ENCODE data around the gene RIPOR3. TPM values are rescaled to one million over a fixed set of nuclear protein-coding genes. Genes with fewer than 3 reads are reported as not detected.
A peak's percentile ranks its signal among the peaks of the same experiment; 100 is the strongest.
"Not testable (repeated sequence)": the region's sequence is repeated elsewhere in the genome, so short reads cannot be mapped to it uniquely, and the experiment has no call there.

Gene RIPOR3
- total RNA-seq, 1 experiment from 2014 or later, result 0.31 TPM

DNA sequence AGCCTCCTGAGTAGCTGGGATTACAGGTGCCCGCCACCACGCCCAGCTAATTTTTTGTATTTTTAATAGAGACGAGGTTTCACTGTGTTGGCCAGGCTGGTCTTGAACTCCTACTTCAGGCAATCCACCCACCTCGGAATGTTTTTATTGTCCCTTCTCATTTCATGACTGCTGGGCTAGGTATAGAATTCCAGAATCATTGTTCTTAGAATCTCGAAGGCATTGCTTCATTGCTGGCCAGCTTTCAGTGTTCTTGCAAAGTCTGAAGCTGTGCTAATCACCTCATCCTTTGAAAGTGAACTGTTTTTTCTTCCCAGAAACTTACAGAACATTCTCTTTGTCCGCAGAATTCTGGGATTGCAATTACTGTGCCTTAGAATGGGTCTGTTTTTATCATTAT is 132.2 kb downstream of the RIPOR3 start:
- no peak for DNase-seq (ENCODE audit: low spot score)

DNA sequence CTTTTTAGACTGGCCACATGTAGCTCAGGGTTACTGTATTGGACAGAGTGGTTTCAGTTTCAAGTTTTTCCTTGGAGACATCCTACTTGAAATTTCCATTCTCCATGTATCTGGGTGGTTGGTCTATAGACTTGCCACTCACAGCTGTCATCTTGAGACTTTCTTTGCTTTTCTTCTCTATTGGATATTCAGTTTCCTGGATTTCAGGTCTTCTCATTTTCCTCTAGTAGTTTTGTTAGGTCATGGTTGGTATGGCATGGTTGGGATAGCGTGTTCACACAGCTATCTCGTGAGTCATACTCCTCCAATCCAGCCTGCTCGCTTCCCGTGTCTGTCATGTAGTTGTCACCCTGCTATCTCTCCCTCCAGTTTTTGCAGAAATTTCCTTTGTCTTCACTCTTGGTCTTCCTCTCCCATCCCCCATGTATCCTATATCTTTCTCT is 132.8 kb downstream of the RIPOR3 start:
- peak; percentile 39 for DNase-seq (ENCODE audit: low spot score)

DNA sequence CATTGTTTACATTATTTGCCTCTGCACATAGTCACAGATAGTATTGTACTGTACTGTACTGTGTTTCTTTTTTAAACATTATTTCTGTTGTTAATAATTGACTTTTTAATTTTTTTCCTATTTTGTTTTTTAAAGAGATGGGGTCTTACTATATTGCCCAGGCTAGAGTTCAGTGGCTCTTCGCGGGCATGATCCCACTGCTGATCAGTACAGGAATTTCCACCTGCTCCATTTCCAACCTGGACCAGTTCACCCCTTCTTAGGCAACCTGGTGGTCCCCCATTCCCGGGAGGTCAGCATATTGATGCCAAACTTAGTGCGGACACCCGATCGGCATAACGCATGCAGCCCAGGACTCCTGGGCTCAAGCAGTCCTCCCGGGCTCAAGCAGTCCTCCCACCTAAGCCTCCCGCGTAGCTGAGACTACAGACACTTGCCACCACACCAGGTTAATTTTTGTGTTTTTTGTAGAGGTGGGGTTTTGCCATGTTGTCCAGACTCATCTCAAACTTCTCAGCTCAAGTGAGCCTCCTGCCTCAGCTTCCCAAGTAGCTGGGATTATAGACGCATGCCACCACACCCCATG is 133.7 kb downstream of the RIPOR3 start:
- DNase-seq (ENCODE audit: low spot score), result no peak

DNA sequence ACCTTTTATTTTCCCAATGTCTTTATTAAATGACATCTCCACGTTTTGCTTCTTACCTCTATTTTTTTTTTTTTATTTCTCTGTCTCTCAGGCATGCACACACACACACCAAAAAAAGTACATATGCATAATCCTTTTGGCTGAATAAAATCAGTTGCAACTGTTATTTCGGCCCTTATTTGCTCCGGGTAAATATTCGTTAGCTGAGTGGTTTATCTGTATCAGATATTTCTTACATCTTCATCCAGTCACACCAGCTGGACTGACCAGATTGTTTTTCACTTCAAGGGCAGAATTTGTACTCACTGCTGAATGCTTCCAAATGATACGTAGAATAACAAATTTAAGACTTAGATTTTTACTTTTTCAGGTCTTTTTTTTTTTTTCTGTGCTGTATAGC is 135.7 kb downstream of the RIPOR3 start:
- no peak for DNase-seq (ENCODE audit: low spot score)

DNA sequence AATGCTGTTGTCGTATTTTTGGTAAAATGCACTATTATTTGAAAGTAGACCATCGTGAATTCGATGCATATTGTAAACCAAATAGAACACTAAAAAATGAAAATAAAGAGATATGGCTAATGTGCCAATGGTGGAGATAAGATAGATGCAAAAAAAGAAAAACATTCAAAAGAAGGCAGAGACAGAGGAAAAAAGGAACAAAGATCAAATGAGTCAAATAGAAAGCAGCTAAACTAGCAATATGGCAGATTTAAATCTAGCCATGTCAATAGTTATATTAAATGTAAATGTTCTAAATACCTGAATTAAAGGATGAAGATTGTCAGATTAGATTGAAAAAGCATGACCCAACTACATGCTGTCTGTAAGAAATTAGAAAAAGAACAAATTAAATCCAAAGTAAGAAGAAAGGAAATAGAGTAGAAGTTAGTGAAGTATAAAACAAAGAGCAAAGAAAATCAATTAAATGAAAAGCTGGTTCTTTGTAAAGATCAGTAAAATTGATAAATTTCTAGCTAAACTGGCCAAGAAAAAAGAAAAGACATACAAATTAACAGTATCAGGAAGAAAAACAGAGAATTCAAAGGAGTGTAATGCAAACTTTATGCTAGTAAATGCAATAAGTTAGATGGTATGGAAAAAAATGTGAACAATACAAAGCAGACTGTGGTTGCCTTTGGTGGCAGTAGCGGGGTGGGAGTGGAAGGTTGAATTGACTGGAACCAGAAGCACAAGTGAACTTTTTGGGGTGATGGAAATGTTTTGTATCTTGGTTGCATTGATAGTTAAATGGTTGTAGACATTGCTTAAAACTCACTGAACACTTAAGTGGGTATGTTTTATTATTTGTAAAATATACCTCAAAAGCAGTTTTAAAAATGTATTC is 136.4 kb downstream of the RIPOR3 start:
- DNase-seq (ENCODE audit: low spot score), result no peak

DNA sequence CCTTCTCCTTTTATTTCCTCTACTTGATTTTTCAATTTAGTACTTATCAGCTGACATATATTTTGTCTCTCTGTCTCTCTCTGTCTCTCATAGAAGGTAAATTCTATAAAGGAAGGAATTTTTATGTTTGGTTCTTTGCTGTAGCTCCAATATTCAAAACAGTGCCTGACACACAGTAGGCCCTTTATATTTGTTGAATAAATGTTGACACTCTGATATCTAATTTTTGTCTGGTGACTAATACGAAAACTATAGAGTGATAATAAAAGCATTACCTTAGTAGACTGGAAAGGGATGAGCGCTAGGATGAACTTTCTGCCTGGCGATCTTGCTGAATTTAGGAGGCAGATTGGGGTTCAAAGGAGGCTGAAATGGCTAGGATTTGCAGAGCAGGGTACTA is 138.4 kb downstream of the RIPOR3 start:
- no peak for DNase-seq (ENCODE audit: low spot score)

DNA sequence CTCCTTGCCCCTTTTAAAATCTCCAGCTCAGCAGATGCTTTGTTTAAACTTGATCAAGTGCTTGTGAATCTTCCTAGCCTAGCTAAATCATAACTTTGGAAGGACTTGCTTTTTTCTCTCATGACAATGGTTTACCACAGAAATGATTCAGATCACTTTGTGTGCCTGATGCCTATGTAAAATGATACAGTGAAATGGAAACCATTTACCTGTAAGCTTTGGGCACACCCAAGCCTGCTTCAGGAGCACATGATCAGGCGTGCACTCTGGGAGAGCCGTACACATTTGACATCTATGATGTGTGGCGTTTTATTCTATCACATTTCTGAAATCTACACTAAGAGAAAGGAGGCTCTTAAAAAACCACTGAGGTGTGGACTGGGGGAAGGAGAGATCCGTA is 140.1 kb downstream of the RIPOR3 start:
- no peak for DNase-seq (ENCODE audit: low spot score)

DNA sequence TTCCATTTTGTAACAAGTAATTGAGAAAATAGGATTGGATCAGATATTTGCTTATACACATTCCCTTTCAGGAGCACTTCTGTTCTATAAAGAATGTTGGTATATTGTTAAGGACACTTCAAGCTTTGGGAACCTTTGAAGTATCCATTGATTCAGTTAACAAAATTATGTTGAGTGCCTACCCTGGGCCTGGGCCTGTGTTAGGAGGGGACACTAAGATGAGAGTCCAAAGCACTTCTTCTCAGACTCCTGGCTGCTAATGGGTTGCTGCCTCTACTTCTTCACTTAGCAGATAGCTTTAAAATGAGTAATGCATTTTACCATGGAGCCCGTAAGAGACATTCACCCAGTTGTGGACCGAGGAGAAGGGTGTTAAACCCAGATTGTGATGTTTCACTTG is 140.8 kb downstream of the RIPOR3 start:
- DNase-seq (ENCODE audit: low spot score), result no peak

DNA sequence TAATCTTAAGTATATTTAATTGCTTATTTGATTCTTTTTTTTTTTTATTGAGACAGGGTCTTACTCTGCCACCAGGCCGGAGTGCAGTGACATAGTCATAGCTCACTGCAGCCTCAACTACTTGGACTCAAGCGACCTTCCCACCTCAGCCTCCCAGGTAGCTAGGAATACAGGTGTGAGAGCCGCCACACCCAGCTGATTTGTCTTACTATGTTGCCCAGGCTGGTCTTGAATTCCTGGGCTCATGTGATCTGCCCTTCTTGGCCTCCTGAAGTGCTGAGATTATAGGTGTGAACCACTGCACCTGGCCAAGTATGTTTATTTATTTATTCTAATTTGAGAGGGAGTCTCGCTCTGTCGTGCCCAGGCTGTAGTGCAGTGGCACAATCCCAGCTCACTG is 142.9 kb downstream of the RIPOR3 start:
- no peak for DNase-seq (ENCODE audit: low spot score)

DNA sequence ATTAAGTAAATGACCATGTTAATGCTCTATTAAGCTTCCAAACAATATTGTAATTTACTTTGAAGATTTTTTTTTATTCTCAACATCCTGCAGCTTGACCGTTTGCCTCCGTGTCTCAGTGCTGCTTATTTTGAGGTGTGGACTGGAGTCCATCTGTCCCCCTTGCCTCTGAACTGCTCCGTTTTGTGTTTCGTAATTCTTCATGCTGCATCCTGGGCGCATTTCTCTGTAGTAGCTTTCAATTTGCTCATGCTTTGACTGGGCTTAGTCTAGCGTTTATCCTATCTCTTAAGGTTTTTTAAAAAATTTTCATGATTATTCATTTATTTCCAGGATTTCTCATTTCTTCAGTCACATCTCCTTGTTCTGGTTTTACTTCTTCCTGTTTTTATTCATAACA is 143.4 kb downstream of the RIPOR3 start:
- no peak for DNase-seq (ENCODE audit: low spot score)

DNA sequence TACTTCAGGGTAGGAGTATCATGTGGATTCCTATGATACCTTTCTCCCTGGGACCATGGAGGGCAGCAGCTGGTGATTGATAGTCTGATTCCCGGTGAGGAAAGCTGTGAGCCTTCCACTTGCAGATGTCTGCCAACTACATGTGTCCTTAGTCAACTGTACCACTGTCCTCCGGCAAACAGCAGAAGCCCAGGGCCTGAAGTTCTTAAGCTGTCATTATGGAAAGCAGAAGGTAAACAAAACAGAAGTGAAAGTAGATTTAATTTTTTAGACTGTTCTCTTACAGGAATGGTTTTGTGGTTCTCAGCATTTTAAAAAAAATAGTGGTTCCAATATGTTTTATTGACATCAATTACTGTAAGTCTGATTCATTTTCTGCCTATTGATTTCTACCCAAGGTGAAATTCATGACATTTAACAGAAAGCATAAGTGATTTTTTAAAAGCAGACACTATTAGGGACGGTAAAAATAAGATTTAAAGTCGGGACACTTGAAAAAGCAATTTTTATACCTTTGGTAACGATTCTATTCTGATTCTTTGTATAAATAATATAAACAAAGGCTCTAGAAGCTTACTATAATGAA is 144.5 kb downstream of the RIPOR3 start:
- no peak for DNase-seq (ENCODE audit: low spot score)

DNA sequence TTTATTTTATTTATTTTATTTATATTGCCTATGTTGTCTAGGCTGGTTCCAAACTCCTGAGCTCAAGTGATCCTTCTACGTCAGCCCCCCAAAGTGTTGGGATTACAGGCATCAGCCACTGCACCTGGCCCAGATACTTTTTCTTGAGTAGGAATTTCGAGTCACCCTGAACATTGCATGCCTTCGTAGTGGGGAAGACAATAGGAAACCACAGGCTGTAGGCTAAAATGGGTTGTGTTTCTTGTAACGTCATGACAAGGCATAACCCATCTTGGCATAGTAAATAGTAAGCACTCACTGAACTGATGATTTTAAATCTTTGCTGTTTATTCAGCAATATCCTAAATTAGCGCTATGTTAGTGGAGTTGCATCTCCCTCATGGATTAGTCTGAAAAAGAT is 146.2 kb downstream of the RIPOR3 start:
- no peak for DNase-seq (ENCODE audit: low spot score)

DNA sequence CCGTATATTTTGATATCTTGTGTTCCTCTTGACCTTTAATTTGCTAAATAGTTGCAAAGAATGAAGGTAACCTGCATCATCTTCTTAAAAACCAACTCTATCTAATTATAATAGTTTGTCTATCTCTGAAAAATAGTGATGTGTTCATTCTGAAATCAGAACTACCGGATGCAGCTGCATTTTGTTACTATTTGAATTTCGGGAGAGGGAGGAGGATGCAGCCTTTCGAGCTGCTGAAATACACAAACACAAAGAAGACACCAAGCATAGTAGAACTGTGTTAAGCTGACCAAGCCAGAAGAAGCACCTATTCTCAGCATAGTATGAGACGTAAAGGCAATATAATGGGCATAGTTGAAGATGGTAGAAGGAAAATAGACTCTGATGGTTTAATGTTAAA is 148.0 kb downstream of the RIPOR3 start:
- no peak for DNase-seq (ENCODE audit: low spot score)

DNA sequence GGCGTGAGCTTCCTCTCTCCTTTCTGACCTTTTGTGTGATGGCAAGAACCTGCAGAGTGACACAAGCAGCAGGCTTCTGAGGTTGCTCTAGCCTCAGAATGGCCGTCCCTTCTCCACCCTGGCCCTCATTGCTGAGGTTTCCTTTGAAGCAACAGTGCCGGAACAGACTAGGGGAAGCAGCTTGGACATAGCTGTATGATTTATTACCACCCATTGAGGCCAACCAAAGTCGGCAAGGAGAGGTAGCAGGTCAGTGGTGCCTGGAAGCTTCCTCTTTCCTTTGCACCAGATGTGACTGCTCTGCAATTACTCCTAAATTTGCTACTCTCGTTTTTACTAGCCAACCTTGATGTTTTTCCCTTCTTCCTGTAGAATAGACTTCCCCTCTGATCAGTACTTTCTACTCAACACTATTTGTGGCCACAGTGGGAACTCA is 149.7 kb downstream of the RIPOR3 start:
- peak; percentile 68 for DNase-seq (ENCODE audit: low spot score)

DNA sequence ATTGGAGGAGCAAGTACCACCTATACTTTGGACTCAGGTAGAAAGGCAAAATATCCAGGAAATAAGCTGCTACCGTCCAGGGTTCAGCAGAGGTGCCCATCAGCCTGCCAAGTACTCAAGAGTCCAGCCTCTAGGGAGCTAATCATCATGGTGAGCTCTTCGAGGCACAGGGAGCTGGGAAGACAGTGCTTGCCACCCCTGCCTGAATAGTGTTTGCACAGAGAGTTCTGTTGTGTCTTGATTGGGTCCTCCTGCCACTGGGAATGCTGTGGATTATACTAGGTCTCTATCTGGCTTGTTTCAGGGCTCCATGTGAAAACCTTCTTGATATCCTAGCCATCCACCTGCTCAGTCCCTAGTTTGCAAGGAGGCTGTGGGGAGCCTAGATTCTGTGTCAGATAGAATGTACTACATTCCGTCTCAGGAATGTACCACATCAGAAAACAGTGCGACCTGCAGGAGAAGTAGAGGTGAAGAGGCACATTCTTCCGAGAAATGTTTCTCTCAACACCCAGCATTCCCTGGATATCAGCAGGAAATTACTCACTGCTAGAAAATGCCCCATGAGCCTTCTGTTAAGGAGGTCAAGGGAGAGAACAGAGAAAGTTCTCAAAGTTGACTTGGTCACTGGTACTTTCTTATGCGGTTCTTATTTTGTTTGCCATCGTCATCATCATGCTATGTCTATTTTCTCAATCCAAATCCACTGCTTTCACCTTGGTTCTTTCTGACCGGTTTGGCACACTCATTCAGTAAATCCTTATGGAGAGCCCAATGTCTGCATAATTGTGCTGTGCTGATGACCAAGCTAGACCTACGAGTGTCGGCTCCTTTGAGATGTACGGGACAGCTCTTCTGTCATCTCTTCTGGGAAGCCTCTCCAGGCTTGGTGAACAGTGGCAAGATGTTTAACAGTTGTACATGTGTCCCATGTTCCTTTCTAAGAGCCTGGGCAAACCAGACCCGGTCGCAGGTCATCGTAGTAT is 150.4 kb downstream of the RIPOR3 start:
- peak; percentile 96 for DNase-seq (ENCODE audit: low spot score)

DNA sequence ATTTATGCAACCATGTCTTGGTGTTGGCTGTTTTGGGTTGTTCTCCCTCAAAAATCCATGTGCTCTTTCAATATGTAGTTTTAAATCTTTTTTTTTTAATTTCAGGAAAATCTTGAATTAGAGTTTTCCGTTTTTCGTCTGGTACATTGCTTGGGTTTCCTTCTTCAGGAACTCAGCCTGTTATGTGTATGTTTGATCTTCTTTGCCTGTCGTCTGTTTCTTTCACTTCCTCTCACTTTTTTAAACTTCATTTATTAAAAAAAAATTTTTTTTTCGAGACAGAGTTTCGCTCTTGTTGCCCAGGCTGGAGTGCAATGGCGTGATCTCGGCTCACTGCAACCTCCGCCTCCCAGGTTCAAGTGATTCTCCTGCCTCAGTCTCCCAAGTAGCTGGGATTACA is 151.5 kb downstream of the RIPOR3 start:
- DNase-seq (ENCODE audit: low spot score), result not testable (repeated sequence)

DNA sequence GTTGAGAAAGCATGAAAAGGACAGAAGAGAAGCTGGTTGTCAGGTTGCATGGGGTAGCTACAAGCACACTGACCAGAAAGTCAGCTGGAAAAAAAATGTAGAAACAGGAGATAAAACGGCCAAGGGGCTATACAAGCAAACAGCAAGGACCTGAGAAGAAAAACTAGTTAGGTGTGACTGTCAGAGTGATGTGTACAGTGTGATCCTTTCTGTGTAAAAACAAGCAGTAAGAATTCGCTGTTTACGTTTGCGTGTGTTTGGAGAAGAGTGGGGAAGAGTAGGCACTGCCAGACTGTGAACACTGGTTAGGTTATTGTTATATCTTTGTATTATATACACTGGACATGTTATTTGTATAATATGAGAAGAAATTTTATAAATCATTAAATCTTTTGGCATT is 153.1 kb downstream of the RIPOR3 start:
- no peak for DNase-seq (ENCODE audit: low spot score)

DNA sequence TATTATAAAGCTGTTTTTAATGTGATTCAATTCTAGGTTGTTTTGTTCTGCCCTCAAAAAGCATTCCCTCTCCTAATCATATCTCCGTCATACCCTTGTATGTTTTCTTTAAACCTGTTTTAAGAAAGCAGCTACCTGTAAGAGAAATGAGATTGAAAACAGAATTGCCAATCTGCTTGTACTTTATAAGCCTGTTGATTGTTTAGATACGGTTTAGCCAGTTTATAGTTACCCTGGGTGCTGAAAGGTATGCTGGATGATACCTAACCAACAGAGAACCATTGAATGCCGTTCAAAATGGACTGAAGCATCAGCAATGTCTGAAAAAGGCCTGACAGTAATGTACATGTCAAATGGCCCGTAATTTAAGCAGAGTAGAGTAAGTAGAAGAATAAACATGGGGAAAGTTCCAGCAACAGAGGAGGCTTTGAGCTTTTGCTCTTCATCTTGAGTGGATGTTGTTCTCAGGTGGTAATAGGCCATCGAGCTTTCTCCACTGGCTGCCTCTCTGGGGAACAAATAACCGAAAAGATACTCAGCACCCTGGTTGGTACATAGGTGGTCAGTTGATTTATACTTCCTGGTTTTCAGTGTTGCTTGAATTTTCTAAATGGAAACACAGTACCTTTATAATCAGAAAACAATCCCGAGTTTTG is 153.7 kb downstream of the RIPOR3 start:
- DNase-seq (ENCODE audit: low spot score), result no peak

DNA sequence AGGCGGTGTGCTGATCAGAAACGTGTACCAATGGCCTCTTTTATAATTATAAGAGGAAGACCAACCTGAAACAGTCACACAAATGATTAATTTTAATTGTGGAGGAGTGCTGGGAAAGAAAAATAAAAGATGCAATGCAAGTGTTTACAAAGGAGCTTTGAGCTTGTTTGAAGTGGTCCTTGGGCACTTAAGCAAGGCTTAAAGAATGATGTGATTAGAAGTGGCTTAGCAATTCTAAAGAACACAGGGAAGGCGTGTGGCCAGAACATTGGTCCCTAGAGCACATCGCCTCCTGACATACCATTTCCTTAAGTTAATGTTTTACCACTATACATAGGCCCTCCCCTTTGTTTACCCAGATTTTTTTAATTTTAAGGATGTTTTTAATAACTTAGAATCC is 155.0 kb downstream of the RIPOR3 start:
- no peak for DNase-seq (ENCODE audit: low spot score)
